Bronchus fibroblast of lung (primary cell): Measurements from ENCODE around the gene HYDIN. TPM values are rescaled to one million over a fixed set of nuclear protein-coding genes. Genes with fewer than 3 reads are reported as not detected.

Experiments used
- total RNA-seq: library from RNA; depleted of rRNA; stranded (reverse); fragments of >200 nt; gene quantifications from 2 replicates; pipeline ENCODE4 v1.2.3, GENCODE V29; 2015

Gene HYDIN
- 0.34 TPM in 1 of 2 replicates, not detected in the other for total RNA-seq

GRCh38 chr16:71230122-71230845 lies at the start of gene HYDIN:
Gene HYDIN (minus strand): TSS chr16:71230722. CDS start chr16:71186895, 43,827 bp downstream.

GRCh38 chr16:70800781-70801480 lies 429.6 kb downstream of the HYDIN start, which contains the start of gene VAC14:
Gene VAC14 (minus strand): TSS chr16:70801158. CDS start chr16:70800900, 258 bp downstream.

Other genes with a start within 250 kb of the HYDIN start
- 15.0 TPM in 2 replicates for gene CMTR2, start 58.7 kb upstream of the HYDIN start, total RNA-seq
- gene CALB2, start 128.0 kb upstream of the HYDIN start, total RNA-seq: under 0.01 TPM in 1 of 2 replicates, not detected in the other
- not detected in 2 replicates for gene TLE7, start 211.3 kb upstream of the HYDIN start, total RNA-seq
- gene ZNF23, start 231.5 kb upstream of the HYDIN start, total RNA-seq: 5.4 and 5.5 TPM in 2 replicates